Thyroid gland (tissue), 4 donors: Measurements from ENCODE around the gene SUGCT.

Experiments
- POLR2A ChIP-seq, 2 donors: fragments of 450-650 bp; IDR thresholded peaks; one replicate each; pipeline ENCODE4 v1.6.1; 2017; ENCODE audit warnings: antibody characterized with exemption in 2 of 2, mild to moderate bottlenecking in 2 of 2, moderate library complexity in 1 of 2
- TF ChIP-seq, protein P1 (sequence below), 6 experiments: fragments of 200-600 bp in 3 of 6; fragments of 450-650 bp in 3 of 6; sonication (generic) in 3 of 6; IDR thresholded peaks; one replicate each; pipeline ENCODE4 v1.5.1; 2016 to 2019; ENCODE audit warnings: antibody characterized with exemption in 6 of 6, mild to moderate bottlenecking in 2 of 6, inconsistent platforms in 1 of 6, moderate library complexity in 1 of 6

DNA sequence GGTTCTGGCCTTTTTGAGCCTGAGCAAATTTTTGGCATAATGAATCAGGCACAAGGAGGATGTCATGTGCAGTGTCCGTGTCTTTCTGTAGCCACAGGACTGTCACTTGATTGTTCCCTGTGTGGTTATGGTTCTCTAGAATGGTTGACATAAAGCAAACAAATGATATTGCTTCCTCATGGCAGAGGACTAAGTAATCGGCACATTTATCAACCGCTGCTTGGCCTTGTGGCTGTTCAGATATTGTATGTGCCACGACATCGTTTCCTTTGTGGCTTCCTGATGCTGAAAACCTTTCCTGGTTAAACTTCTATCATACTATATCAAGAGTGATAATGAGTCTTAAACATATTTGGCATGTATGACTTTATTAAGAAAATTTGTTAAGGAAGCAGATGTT, 598.8 kb downstream of the SUGCT start:
- TF ChIP-seq, protein P1, sequence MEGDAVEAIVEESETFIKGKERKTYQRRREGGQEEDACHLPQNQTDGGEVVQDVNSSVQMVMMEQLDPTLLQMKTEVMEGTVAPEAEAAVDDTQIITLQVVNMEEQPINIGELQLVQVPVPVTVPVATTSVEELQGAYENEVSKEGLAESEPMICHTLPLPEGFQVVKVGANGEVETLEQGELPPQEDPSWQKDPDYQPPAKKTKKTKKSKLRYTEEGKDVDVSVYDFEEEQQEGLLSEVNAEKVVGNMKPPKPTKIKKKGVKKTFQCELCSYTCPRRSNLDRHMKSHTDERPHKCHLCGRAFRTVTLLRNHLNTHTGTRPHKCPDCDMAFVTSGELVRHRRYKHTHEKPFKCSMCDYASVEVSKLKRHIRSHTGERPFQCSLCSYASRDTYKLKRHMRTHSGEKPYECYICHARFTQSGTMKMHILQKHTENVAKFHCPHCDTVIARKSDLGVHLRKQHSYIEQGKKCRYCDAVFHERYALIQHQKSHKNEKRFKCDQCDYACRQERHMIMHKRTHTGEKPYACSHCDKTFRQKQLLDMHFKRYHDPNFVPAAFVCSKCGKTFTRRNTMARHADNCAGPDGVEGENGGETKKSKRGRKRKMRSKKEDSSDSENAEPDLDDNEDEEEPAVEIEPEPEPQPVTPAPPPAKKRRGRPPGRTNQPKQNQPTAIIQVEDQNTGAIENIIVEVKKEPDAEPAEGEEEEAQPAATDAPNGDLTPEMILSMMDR (IDR thresholded peaks at IDR 0.05), result no peak
- no peak for TF ChIP-seq POLR2A (IDR thresholded peaks at IDR 0.05)
